Mucosa of descending colon (tissue), 3 donors: ENCODE measurements around the gene SND1. TPM values are rescaled to one million over a fixed set of nuclear protein-coding genes. Genes with fewer than 3 reads are reported as not detected.

Source experiments
- ATAC-seq: fragments of 200-7000 bp; cut with Tn5 transposase; one replicate; pipeline ENCODE4 v1.9.1; 2020; ENCODE audit warnings: mild to moderate bottlenecking, moderate library complexity
- DNase-seq, 3 donors: peaks; one replicate each; pipeline ENCODE4 v3.0.0-alpha.2; 2020
- H3K36me3 ChIP-seq: fragments of 200-600 bp; one replicate; pipeline ENCODE4 v1.8.0; 2021; ENCODE audit warnings: low read depth, mild to moderate bottlenecking
- H3K4me1 ChIP-seq: fragments of 200-600 bp; one replicate; pipeline ENCODE4 v1.8.0; 2021; ENCODE audit warnings: low read depth, mild to moderate bottlenecking
- H3K4me3 ChIP-seq: fragments of 200-600 bp; one replicate; pipeline ENCODE4 v1.8.0; 2021; ENCODE audit warnings: mild to moderate bottlenecking
- H3K9me3 ChIP-seq: fragments of 200-600 bp; one replicate; pipeline ENCODE4 v1.8.0; 2021; ENCODE audit warnings: mild to moderate bottlenecking
- CTCF ChIP-seq: fragments of 200-600 bp; IDR thresholded peaks from one replicate; pipeline ENCODE4 v1.8.0; 2022; ENCODE audit warnings: antibody characterized with exemption, mild to moderate bottlenecking
- intact Hi-C, 2 donors: fragments of 100-400 bp; cut with DNase I in 1 of 2; cut with micrococcal nuclease in 1 of 2; formaldehyde crosslinking; loops; one replicate each; pipeline versions ENCODE4 v1.11.0 to v1.11.1; 2022; cut with DNase I, micrococcal nuclease
- total RNA-seq, 3 donors: library from RNA; stranded (reverse); fragmentation: NEBNext Ultra II Directional in 2 of 3; extraction: Animal tissue kit (Norgen Biotek cat#: 25700) in 2 of 3; gene quantifications; one replicate each; pipeline versions ENCODE4 v1.2.1 to v1.2.4, GENCODE V29; 2021 to 2023
- donor health status: DM: no; HTN: no; CAD: no; lungs with moderate emphysema.
- donor health status: DM: no; HTN: no; CAD: no.
- donor health status: DM: no; HTN: yes; CAD: no.

SND1 gene
- total RNA-seq, 3 donors from 2014 or later, result 99.0 to 131 (median 106) TPM

GRCh38 chr7:127824682-127825081 is 172.7 kb downstream of the SND1 start:
- Histone ChIP-seq H3K36me3 (no peaks in the 10 kb centered on the region), H3K4me1 (peaks cover 3% of the 10 kb centered on the region), H3K9me3 (no peaks in the 10 kb centered on the region), H3K4me3 (no peak overlapping the region)
- intact Hi-C loops, result no loop called here
- DNase-seq, result no peak
- TF ChIP-seq CTCF, result no peak
- no peak for ATAC-seq

DNA sequence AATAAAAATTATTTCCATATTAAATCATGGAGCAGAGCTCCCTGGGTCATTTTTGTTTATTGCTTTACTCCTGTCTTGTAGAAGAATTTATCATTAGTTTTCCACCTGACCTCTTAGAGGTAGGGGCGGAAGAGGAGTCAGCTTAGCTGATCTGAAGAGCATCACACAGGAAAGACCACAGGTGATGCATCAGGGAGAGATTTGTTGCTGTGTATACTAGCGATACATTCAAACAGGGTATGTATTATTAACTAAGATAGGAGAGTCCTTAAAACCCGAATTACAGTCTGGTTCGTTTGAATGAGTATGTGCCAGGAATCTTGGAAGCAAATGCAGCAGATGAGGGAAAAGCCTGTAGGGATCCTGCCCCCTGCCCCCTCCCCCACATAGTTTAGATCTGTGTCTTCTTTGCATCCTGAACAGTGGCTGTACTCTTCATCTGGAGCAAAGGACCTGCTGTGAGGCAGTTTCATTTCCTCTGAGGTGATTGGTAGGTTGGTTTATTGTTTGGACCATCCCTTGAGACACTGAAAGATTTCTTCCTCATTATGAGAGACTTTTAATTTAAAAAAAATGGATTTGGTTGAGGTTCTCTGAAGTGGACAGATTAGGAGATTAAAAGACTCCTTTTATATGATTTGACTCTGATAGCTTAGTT is 177.0 kb downstream of the SND1 start:
- no peak for TF ChIP-seq CTCF
- DNase-seq (no peak), ATAC-seq (no peak)
- Histone ChIP-seq H3K36me3 (no peaks in the 10 kb centered on the region), H3K9me3 (no peaks in the 10 kb centered on the region), H3K4me3 (no peak overlapping the region), H3K4me1 (no peaks in the 10 kb centered on the region)
- intact Hi-C loops, result no loop called here

GRCh38 chr7:127831318-127832219 is 179.6 kb downstream of the SND1 start:
- peak; percentile 19 for ATAC-seq
- DNase-seq, result no peak
- Histone ChIP-seq H3K9me3 (no peaks in the 10 kb centered on the region), H3K4me1 (no peaks in the 10 kb centered on the region), H3K36me3 (no peaks in the 10 kb centered on the region), H3K4me3 (no peak overlapping the region)
- TF ChIP-seq CTCF, result no peak
- intact Hi-C loops, result no loop called here

GRCh38 chr7:127832592-127832991 is 180.6 kb downstream of the SND1 start:
- ATAC-seq (no peak), DNase-seq (no peak)
- no peak overlapping the region for H3K4me3 ChIP-seq
- no peaks in the 10 kb centered on the region for H3K36me3 ChIP-seq
- intact Hi-C loops, result no loop called here
- no peak for TF ChIP-seq CTCF
- no peaks in the 10 kb centered on the region for H3K4me1 ChIP-seq
- peaks cover 4% of the 10 kb centered on the region for H3K9me3 ChIP-seq

- intact Hi-C loops, result no loop called here
- ATAC-seq (no peak), DNase-seq (no peak)
- no peak for TF ChIP-seq CTCF
- no peaks in the 10 kb centered on the region for H3K36me3 ChIP-seq
- no peak overlapping the region for H3K4me3 ChIP-seq
- no peaks in the 10 kb centered on the region for H3K4me1 ChIP-seq
- peaks cover 9% of the 10 kb centered on the region for H3K9me3 ChIP-seq
These were observed 181.6 kb downstream of the SND1 start for GRCh38 chr7:127833641-127834040.
